SK-N-SH (cell line): ENCODE data around the gene SRR.

ENCODE experiments used
- EP300 ChIP-seq, 2 experiments: IDR thresholded peaks; 2 replicates each; pipeline versions ENCODE4 v1.4.0 to v1.6.1; 2012; ENCODE audit warnings: borderline replicate concordance in 1 of 2, low read depth in 1 of 2, low read length in 1 of 2
- JUND ChIP-seq: IDR thresholded peaks from 2 replicates; pipeline ENCODE4 v1.4.0; 2012
- NRF1 ChIP-seq: IDR thresholded peaks from 2 replicates; pipeline ENCODE4 v1.6.1; 2012; ENCODE audit warnings: low read depth, mild to moderate bottlenecking, low read length
- POLR2AphosphoS5 ChIP-seq: IDR thresholded peaks from 2 replicates; pipeline ENCODE4 v1.6.1; 2012; ENCODE audit warnings: low read depth, low read length
- TF ChIP-seq, protein P1 (sequence below): fragments of 200-600 bp; sonication (generic); IDR thresholded peaks from 2 replicates; pipeline ENCODE4 v1.6.1; 2017; ENCODE audit warnings: antibody characterized with exemption, mild to moderate bottlenecking, moderate library complexity
- TF ChIP-seq, protein P2 (sequence below): fragments of 150-350 bp; IDR thresholded peaks from 2 replicates; pipeline ENCODE4 v1.6.1; 2016; ENCODE audit warnings: mild to moderate bottlenecking, low read depth, low read length

DNA sequence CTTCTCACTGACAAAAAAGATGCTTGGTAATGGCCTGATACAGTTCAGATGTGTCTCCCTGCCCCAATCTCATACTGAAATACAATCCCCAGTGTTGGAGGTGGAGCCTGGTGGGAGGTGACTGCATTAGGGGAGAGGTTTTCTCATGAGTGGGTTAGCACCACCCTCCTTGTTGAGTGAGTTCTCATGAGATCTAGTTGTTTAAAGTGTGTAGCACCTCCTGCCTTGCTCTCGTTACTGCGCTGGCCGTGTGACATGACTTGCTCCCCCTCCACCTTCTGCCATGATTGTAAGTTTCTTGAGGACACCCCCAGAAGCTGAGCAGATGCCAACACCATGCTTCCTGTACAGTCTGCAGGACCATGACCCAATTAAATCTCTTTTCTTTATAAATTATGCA, 27.6 kb downstream of the SRR start:
- TF ChIP-seq, protein P1, sequence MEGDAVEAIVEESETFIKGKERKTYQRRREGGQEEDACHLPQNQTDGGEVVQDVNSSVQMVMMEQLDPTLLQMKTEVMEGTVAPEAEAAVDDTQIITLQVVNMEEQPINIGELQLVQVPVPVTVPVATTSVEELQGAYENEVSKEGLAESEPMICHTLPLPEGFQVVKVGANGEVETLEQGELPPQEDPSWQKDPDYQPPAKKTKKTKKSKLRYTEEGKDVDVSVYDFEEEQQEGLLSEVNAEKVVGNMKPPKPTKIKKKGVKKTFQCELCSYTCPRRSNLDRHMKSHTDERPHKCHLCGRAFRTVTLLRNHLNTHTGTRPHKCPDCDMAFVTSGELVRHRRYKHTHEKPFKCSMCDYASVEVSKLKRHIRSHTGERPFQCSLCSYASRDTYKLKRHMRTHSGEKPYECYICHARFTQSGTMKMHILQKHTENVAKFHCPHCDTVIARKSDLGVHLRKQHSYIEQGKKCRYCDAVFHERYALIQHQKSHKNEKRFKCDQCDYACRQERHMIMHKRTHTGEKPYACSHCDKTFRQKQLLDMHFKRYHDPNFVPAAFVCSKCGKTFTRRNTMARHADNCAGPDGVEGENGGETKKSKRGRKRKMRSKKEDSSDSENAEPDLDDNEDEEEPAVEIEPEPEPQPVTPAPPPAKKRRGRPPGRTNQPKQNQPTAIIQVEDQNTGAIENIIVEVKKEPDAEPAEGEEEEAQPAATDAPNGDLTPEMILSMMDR: no peak
- TF ChIP-seq POLR2AphosphoS5: no peak
- no peak for TF ChIP-seq JUND
- no peak for TF ChIP-seq EP300 (IDR thresholded peaks at IDR 0.05; ENCODE audit: borderline replicate concordance in 1 of 2, low read depth in 1 of 2, low read length in 1 of 2)
- no peak for TF ChIP-seq NRF1
- TF ChIP-seq, protein P2, sequence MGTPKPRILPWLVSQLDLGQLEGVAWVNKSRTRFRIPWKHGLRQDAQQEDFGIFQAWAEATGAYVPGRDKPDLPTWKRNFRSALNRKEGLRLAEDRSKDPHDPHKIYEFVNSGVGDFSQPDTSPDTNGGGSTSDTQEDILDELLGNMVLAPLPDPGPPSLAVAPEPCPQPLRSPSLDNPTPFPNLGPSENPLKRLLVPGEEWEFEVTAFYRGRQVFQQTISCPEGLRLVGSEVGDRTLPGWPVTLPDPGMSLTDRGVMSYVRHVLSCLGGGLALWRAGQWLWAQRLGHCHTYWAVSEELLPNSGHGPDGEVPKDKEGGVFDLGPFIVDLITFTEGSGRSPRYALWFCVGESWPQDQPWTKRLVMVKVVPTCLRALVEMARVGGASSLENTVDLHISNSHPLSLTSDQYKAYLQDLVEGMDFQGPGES: no peak
